Loucy (cell line): Measurements from ENCODE around the gene SP3.

Experiments used
- CTCF ChIP-seq: fragments of 200-600 bp; sonication (generic); conservative IDR thresholded peaks from 2 replicates; pipeline ENCODE4 v1.5.1; 2014; ENCODE audit warnings: mild to moderate bottlenecking, antibody characterized with exemption, low read length
- EZH2phosphoT487 ChIP-seq: fragments of 200-600 bp; IDR thresholded peaks from 2 replicates; pipeline ENCODE4 v1.6.1; 2018; ENCODE audit warnings: antibody characterized with exemption, mild to moderate bottlenecking, moderate library complexity, borderline replicate concordance

GRCh38 chr2:173858291-173858731, 106.9 kb downstream of the SP3 start:
- no peak for TF ChIP-seq CTCF
- TF ChIP-seq EZH2phosphoT487, result no peak
